BE2C (cell line): ENCODE results near the gene DENND1A.

Source experiments
- DNase-seq: peaks from one replicate; pipeline ENCODE4 v3.0.0-alpha.2; 2020
- H3K27me3 ChIP-seq: fragments of 250-450 bp; sonication (Bioruptor Pico); 2 replicates; pipeline ENCODE4 v1.5.1; 2020; ENCODE audit warnings: mild to moderate bottlenecking
- H3K36me3 ChIP-seq: fragments of 250-450 bp; sonication (Bioruptor Pico); 2 replicates; pipeline ENCODE4 v1.5.1; 2020; ENCODE audit warnings: mild to moderate bottlenecking
- H3K4me1 ChIP-seq: fragments of 250-450 bp; sonication (Bioruptor Pico); 2 replicates; pipeline ENCODE4 v1.5.1; 2020
- H3K4me3 ChIP-seq: 2 replicates; pipeline ENCODE4 v1.5.1; 2011; ENCODE audit warnings: low read depth, low read length
- H3K9me3 ChIP-seq: fragments of 250-450 bp; sonication (Bioruptor Pico); 2 replicates; pipeline ENCODE4 v1.5.1; 2020
- TF ChIP-seq, protein P1 (sequence below): IDR thresholded peaks from 2 replicates; pipeline ENCODE4 v1.5.1; 2012; ENCODE audit warnings: mild to moderate bottlenecking, low read depth, low read length

The DENND1A gene

GRCh38 chr9:123349033-123349432 is 580.9 kb downstream of the DENND1A start:
- no peaks in the 10 kb centered on the region; the same call in 1 of the 2 replicates for H3K4me1 ChIP-seq
- no peaks in the 10 kb centered on the region for H3K9me3 ChIP-seq
- H3K36me3 ChIP-seq = no peaks in the 10 kb centered on the region
- H3K27me3 ChIP-seq = no peaks in the 10 kb centered on the region
- H3K4me3 ChIP-seq = no peak overlapping the region
- TF ChIP-seq, protein P1, sequence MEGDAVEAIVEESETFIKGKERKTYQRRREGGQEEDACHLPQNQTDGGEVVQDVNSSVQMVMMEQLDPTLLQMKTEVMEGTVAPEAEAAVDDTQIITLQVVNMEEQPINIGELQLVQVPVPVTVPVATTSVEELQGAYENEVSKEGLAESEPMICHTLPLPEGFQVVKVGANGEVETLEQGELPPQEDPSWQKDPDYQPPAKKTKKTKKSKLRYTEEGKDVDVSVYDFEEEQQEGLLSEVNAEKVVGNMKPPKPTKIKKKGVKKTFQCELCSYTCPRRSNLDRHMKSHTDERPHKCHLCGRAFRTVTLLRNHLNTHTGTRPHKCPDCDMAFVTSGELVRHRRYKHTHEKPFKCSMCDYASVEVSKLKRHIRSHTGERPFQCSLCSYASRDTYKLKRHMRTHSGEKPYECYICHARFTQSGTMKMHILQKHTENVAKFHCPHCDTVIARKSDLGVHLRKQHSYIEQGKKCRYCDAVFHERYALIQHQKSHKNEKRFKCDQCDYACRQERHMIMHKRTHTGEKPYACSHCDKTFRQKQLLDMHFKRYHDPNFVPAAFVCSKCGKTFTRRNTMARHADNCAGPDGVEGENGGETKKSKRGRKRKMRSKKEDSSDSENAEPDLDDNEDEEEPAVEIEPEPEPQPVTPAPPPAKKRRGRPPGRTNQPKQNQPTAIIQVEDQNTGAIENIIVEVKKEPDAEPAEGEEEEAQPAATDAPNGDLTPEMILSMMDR = no peak
- DNase-seq = no peak

- H3K4me1 ChIP-seq = no peaks in the 10 kb centered on the region
- H3K9me3 ChIP-seq = no peaks in the 10 kb centered on the region
- TF ChIP-seq, protein P1 = no peak
- DNase-seq = no peak
- peak overlapping the region; percentile 51 for H3K4me3 ChIP-seq
- H3K36me3 ChIP-seq = no peaks in the 10 kb centered on the region
- H3K27me3 ChIP-seq = no peaks in the 10 kb centered on the region
Observed at GRCh38 chr9:123348317-123348992, 581.5 kb downstream of the DENND1A start.

DNA sequence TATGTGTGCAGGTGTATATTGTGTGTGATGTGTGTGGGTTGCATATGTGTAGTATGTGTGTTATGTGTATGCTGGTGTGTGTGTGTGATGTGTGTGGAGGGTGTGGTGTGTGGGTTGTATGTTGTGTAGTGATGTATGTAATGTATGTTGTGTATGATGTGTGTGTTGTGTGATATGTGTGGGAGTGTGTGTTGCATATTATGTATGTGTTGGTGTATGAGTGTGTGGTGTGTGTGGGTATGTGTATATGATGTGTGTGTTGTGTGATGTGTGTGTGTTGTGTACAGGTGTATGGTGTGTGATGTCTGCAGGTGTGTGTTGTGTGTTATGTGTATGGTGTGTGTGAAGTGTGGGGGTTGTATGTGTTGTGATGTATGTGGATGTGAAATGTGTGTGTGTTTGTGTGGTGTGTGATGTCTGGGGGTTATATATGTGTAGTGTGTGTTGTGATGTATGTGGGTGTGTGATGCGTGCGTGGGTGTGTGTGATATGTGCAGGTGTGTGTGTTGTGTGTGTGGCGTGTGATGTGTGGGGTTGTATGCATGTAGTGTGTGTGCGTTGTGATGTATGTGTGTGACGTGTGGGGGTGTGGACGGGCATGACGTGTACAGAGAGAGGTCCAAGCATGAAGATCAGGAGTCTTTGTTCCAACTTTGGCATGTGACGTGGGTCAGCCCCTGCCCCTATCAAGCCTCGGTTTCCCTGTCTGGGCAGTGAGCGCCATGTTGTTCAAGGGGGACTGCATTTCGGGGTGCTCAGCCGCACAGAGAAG is 582.5 kb downstream of the DENND1A start:
- H3K36me3 ChIP-seq = no peaks in the 10 kb centered on the region
- TF ChIP-seq, protein P1 = no peak
- H3K4me3 ChIP-seq = peak overlapping the region; percentile 51
- H3K9me3 ChIP-seq = no peaks in the 10 kb centered on the region
- no peak for DNase-seq
- H3K27me3 ChIP-seq = no peaks in the 10 kb centered on the region
- H3K4me1 ChIP-seq = no peaks in the 10 kb centered on the region

GRCh38 chr9:123346826-123347225 is 583.1 kb downstream of the DENND1A start:
- H3K9me3 ChIP-seq = no peaks in the 10 kb centered on the region
- DNase-seq = no peak
- no peaks in the 10 kb centered on the region; the same call in 1 of the 2 replicates for H3K4me1 ChIP-seq
- H3K27me3 ChIP-seq = no peaks in the 10 kb centered on the region
- TF ChIP-seq, protein P1 = no peak
- H3K4me3 ChIP-seq = no peak overlapping the region
- no peaks in the 10 kb centered on the region for H3K36me3 ChIP-seq

GRCh38 chr9:123346026-123346425 is 583.9 kb downstream of the DENND1A start:
- no peak overlapping the region for H3K4me3 ChIP-seq

More at GRCh38 chr9:123346026-123346425, 583.9 kb downstream of the DENND1A start:
- Histone ChIP-seq H3K9me3 (no peaks in the 10 kb centered on the region), H3K4me1 (no peaks in the 10 kb centered on the region; the same call in 1 of the 2 replicates), H3K36me3 (no peaks in the 10 kb centered on the region), H3K27me3 (no peaks in the 10 kb centered on the region)
- TF ChIP-seq, protein P1 = no peak
- peak; percentile 45 for DNase-seq
